GM21381 (cell line): ENCODE results near the gene NUCB1.
"Not testable (repeated sequence)": the region's sequence is repeated elsewhere in the genome, so short reads cannot be mapped to it uniquely, and the experiment has no call there.

Source experiments
- ATAC-seq: cut with Tn5 transposase; IDR thresholded peaks from one replicate; pipeline ENCODE4 v1.9.1; 2021; ENCODE audit warnings: mild to moderate bottlenecking, moderate library complexity; ENCODE audit not compliant: unreplicated experiment

Gene NUCB1

DNA sequence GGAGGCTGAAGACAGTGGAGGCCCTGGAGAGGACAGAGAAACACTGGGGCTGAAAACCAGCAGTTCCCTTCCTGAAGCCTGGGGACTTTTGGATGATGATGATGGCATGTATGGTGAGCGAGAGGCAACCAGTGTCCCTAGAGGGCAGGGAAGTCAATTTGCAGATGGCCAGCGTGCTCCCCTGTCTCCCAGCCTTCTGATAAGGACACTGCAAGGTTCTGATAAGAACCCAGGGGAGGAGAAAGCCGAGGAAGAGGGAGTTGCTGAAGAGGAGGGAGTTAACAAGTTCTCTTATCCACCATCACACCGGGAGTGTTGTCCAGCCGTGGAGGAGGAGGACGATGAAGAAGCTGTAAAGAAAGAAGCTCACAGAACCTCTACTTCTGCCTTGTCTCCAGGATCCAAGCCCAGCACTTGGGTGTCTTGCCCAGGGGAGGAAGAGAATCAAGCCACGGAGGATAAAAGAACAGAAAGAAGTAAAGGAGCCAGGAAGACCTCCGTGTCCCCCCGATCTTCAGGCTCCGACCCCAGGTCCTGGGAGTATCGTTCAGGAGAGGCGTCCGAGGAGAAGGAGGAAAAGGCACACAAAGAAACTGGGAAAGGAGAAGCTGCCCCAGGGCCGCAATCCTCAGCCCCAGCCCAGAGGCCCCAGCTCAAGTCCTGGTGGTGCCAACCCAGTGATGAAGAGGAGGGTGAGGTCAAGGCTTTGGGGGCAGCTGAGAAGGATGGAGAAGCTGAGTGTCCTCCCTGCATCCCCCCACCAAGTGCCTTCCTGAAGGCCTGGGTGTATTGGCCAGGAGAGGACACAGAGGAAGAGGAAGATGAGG, 26.4 kb upstream of the NUCB1 start:
- ATAC-seq, result no peak

DNA sequence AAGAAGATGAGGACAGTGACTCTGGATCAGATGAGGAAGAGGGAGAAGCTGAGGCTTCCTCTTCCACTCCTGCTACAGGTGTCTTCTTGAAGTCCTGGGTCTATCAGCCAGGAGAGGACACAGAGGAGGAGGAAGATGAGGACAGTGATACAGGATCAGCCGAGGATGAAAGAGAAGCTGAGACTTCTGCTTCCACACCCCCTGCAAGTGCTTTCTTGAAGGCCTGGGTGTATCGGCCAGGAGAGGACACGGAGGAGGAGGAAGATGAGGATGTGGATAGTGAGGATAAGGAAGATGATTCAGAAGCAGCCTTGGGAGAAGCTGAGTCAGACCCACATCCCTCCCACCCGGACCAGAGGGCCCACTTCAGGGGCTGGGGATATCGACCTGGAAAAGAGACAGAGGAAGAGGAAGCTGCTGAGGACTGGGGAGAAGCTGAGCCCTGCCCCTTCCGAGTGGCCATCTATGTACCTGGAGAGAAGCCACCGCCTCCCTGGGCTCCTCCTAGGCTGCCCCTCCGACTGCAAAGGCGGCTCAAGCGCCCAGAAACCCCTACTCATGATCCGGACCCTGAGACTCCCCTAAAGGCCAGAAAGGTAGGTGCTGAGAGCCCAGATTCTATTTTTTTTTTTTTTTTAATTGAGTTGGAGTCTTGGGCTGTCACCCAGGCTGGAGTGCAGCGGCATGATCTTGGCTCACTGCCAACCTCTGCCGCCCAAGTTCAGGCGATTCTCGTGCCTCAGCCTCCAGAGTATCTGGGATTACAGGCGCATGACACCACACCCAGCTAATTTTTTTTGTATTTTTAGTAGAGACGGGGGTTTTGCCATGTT, 25.6 kb upstream of the NUCB1 start:
- ATAC-seq, result no peak

DNA sequence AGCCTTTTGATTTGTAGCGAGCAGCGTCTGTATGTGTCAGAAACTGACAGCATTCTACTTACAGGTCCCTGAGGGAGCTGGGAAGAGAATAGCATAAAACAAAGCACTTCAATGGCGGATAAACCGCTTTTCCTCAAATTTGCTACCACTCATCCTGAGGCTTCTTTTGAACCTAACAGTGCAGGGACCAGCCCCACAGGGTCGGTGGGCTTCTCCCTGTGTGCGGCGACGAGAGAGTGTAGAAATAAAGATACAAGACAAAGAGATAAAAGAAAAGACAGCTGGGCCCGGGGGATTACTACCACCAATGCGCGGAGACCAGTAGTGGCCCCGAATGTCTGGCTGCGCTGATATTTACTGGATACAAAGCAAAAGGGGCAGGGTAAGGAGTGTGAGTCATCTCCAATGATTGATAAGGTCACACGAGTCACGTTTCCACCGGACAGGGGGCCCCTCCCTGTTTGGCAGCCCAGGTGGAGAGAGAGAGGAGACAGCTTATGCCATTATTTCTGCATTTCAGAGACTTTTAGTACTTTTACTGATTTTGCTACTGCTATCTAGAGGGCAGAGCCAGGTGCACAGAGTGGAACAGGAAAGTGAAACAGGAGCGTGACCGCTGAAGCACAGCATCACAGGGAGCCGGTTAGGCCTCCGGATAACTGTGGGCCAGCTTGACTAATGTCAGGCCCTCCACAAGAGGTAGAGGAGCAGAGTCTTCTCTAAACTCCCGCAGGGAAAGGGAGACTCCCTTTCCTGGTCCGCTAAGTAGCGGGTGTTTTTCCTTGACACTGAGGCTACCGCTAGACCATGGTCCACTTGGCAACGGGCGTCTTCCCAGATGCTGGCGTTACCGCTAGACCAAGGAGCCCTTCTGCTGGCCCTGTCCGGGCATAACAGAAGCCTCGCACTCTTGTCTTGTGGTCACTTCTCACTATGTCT, 23.8 kb upstream of the NUCB1 start:
- ATAC-seq, result not testable (repeated sequence)

DNA sequence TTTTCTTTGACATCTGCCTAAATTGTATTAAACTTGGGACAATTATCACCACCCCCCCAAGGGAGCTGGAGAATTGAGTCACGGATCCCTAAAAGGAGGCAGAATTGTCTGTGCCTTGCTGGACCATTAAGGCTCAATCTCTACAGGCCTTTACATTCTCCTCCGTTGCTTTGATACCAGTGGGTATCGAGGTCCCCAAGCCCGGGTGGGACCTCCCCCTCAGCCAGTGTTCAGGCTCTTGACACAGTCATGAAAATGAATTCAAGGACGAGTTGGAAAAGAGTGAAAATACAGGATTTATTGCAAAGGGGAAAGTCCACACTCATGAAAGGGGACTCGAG, 22.3 kb upstream of the NUCB1 start:
- ATAC-seq, result no peak

DNA sequence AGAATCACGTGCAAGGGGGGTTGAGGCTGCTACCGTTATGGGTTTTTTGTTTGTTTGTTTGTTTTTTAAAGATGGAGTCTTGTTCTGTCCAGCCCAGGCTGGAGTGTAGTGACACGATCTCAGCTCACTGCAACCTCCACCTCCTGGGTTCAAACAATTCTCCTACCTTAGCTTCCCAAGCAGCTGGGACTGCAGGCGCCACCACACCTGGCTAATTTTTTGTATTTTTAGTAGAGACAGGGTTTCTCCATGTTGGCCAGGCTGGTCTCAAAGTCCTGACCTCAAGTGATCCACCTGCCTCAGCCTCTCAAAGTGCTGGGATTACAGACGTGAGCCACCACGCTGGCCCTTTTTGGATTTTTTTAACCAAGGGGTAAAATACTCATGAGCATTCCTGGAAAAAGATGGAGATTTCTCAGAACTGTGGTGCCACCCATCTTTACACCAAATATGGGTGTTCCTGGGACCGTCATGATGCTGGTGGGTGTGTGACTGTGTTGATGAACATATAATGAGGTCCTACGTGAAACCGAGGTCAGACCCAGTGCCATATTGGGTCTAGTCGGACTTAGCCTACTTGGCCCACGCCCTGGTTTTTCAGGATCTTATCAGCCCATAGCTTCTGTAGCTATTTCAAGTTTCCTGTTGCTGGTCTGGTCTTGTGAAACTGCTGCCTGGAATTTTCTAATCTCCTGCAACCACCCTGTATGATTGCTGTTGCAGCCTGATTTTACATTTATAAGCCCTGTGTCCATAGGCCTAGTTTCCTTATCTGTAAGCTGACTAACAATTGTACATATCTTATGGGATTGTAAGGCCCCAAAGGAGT, 21.7 kb upstream of the NUCB1 start:
- no peak for ATAC-seq

DNA sequence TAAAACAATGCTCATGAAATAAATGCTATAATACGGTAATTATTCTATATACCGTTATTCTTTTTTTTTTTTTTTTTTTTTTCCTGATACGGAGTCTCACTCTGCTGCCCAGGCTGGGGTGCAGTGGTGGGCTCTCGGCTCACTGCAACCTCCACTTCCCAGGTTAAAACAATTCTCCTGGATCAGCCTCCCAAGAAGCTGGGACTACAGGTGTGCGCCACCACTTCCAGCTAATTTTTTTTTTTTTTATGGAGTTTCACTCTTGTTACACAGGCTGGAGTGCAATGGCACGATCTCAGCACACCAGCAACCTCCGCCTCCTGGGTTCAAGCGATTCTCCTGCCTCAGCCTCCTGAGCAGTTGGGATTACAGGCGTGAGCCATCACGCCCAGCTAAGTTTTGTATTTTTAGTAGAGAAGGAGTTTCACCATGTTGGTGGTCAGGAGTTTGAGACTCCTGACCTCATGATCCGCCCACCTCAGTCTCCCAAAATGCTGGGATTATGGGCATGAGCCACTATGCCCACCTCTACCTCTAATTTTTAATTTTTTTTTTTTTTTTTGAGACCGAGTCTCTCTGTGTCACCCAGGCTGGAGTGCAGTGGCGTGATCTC, 21.0 kb upstream of the NUCB1 start:
- ATAC-seq, result no peak

DNA sequence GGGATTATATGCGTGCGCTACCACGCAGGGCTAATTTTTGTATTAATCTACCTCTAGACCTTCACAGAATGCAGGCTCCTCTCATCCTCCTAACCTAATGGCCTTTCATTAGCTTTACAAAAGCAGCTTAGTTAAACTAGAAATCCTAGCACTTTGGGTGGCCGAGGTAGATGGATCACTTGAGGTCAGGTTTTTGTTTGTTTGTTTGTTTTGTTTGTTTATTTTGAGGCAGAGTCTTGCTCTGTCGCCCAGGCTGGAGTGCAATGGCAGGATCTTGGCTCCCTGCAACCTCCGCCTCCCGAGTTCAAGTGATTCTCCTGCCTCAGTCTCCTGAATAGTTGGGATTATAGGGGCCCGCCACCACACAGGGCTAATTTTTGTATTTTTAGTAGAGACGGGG, 20.4 kb upstream of the NUCB1 start:
- ATAC-seq, result not testable (repeated sequence)

DNA sequence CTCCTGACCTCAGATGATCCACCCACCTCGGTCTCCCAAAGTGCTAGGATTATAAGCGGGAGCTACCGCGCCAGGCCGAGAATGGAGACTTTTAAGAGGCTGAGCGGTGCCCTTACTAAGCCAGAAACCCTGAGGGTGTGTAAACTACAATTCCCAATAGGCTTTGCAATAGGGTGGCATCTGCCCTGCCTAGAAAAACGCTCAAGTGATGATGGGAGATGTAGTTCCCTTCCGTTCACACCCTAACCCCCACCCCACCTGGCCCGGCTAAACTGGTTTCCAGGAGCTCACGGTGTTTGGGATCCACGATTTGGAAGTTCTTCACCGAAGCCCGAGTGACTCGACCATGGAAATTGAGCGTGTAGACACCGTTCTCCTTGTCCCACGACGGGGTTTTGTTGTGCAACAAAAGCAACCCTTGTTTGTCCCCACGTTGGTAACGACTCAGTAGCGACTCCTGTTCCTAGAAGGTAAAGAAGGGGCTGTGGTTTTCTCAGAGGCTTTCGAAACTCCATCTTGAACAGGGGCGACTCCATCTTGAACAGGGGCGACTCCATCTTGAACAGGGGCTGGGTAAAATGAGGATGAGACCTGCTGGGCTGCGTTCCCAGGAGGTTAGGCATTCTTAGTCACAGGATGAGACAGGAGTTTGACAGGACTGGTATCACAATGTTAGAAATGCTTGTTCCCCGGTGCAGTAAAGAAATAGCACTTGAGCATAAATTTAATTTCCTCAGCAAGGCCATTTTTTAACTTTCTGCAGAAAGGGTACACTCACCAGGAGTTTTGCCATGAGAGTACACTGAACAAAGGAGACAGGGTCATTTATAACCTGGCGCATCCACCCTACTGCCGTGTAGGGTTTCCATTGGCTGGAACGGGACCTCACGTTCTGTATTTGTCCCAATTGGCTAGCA, 18.1 kb upstream of the NUCB1 start:
- no peak for ATAC-seq

DNA sequence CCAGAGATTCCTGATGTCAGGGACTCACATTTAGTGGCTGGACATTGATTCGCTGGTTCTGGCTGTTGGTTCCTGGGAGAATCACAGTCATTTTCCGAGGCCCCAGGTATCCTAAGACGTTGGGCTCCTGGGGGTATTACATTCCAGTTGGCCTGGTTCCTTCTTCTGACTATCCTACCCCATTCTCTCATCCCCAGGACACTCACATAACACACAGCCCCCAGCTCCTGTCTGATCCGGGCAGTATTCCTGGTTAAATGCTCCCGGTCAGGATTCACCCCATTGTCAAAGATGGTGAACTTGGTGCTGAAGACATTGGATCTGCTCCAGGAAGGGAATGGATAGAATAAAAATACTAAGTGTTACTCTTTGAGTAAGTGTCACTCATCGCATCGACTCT, 16.4 kb upstream of the NUCB1 start:
- ATAC-seq, result no peak

DNA sequence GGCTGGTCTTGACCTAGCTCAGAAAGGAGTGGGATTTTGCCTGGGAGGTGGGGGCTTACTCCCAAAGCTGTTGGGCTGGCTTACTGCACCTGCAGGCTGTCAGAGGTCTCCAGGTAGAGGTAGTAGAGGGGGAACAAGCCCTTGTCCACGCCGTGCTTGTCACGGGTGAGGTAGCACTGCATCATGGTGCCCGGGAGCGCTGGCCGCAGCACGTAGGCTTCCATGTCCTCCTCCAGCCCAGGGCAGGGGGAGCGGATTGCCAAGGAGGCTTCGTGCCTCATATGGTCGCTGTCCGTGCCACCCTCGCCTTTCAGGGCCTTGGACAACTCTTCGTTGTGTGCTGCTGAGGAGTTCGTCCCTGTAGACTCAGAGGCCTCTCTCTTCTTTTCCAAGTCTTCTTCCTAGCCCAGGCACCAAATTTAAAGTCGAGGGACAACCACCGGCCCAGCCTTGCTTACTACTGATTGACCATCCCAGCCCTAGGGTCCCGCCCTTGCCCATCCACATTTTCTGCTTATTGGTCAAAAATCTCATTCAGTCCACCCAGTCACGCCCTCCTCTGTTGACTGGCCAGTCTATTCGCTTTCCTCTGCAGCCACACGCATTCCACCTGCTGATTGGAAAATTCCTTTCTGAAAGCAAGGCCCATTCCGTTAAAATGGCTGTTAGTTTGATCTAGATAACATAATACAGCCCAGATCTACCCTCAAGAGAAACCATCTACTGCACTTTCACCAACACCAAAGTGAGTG, 12.1 kb upstream of the NUCB1 start:
- ATAC-seq, result no peak

DNA sequence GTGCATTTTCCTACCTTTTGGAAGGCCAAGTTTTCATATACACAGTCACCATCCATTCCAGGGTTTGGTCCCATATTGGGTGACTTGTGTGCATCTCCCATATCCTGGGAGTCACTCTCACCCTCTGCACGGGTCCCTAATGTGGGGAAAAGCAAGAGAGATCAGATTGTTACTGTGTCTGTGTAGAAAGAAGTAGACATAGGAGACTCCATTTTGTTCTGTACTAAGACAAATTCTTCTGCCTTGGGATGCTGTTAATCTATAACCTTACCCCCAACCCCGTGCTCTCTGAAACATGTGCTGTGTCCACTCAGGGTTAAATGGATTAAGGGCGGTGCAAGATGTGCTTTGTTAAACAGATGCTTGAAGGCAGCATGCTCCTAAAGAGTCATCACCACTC, 10.6 kb upstream of the NUCB1 start:
- ATAC-seq, result not testable (repeated sequence)

DNA sequence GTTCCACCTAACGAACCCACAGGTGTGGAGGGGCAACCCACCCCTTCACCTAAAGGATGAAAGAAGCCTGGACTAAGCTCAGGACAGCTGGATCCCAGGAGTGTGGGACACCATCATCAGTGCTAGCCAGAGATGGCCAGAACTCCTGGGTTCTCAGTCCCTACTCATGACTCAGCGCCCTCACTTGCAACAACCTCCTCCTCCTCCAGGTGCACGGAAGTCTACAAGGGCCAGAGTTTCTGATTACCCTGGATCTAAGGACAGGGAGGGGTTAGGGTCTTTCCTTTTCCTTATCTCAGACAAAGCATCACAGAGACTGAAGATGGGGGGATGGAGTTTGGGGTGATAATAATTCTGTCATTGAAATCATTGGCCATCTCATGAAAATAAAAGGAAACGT, 9.6 kb upstream of the NUCB1 start:
- ATAC-seq, result no peak

DNA sequence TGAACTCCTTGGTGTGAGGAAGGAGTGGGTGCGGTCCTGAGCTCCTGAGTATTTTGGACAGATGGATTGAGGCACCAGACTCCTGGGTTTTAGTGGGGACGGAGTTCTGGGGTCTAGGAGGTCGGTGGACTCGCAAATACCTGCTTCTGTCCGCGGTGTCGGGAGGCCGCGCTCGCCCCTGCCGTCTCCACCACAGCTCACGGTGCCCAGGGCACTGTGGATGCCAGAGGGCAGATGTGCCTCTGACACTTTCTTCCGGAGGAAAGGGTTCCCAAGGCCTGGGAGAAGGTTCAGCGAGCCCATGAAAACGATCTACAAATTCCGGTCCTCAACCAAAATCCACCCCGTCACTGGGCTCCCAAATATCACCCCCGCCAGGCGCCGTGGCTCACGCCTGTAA, 4.9 kb upstream of the NUCB1 start:
- ATAC-seq, result no peak

DNA sequence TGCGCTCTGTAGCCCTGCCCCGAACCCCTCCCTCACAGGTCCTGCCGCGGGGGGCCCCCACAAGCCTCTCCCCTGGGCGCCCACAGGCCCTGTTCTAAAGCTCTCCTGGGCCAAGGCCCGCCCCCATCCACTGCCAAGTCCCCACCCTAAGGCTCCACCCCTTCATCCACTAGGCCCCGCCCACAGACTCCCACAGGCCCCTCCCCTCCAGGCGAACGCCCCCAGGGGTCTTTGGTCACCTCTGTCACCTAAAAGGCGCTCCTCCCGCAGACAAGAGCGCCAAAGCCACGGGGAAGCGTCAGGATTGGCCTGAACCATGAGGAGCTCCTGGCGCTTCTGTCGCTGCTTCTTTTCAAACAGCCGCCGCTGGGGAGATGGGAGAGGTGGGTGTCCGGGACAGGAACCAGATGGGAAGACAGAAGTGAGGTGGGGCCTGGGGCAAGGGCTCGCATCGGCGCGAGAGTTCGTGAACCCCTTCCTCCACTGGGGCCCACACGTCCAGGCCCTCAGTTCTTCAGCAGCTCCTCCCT, 3.9 kb upstream of the NUCB1 start:
- no peak for ATAC-seq

DNA sequence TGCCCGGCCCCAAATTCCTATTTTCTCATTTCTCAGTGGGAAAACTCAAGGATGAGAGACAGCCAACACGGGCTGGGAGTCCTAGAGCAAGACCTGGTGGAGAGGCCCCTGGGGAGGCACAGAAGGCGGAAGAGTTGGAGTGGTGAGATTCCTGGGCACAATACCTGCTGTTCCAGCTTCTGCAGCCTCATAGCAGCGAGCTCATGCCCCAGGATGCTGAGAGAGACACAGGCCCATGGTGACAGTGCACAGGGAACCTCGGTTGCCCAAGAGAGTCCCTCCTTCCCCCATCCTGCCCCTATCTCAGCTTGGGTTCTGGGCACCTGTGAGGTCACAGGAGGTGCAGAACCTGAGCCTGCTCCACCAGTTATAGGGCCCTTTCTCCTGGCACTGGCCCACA, 2.9 kb upstream of the NUCB1 start:
- no peak for ATAC-seq

DNA sequence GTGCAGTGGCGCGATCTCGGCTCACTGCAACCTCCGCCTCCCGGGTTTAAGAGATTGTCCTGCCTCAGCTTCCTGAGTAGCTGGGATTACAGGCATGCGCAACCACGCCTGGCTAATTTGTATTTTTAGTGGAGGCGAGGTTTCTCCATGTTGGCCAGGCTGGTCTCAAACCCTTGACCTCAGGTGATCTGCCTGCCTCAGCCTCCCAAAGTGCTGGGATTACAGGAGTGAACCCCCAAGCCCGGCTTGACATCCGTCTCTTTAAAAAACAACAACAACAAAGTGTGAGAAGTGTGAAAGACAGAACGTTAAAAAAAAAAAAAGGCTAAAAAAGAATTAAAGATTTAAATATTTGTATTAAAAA, 744 bp upstream of the NUCB1 start:
- ATAC-seq, result not testable (repeated sequence)

DNA sequence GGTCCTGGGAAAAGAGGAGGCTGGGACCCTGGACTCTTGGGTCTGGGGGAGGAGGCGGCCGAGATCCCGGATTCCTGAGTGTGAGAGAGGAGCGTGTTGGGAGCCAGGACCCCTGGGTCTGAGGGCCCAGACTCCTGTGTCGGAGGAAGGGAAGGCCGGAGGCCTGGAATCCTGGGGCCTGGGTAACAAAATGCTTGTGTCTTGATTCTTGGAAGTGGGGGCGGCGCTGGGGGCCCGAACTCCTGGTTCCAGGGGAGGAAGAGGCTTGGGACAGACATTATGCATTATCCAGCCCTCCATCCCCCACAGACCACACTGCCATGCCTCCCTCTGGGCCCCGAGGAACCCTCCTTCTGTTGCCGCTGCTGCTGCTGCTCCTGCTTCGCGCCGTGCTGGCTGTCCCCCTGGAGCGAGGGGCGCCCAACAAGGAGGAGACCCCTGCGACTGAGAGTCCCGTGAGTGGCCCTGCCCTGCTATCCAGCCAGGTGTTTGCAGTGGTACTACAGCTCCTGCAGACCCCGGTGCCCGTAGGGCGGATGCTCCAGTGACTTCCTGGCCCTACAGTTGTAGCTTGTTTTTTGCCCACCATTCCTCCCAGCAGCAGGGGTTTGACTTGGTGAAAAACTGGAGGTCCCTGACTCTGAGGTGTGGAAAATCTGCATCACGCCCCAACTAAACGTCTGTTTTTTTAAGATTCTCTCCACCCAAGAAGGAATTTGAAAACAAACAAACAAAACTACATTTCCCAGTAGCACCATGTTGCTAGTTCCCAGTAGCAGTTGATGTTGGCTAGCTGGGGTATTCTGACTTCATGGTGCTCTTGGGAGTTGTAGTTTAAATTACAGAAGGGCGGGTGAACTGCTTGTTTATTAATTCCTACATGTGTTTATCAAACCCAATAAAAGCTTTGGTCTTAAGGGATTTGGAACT, 630 bp downstream of the NUCB1 start:
- ATAC-seq, result no peak
